ENCODE results near the gene COL4A2. TPM values are rescaled to one million over a fixed set of nuclear protein-coding genes. Genes with fewer than 3 reads are reported as not detected.
"Not testable (repeated sequence)": the region's sequence is repeated elsewhere in the genome, so short reads cannot be mapped to it uniquely, and the experiment has no call there.

Gene COL4A2
- total RNA-seq, 1 donor from 2014 or later, result 417 TPM

- DNase-seq (ENCODE audit: low spot score) (no peak), ATAC-seq (no peak)
- intact Hi-C loops (cut with DNase I), result no loop called here
These were observed 73.4 kb downstream of the COL4A2 start for GRCh38 chr13:110380359-110381028.

- ATAC-seq, result no peak
These were observed 73.9 kb downstream of the COL4A2 start for GRCh38 chr13:110381029-110381360.

GRCh38 chr13:110382229-110382628, 75.1 kb downstream of the COL4A2 start:
- no peak for ATAC-seq
- DNase-seq (ENCODE audit: low spot score), result no peak
- intact Hi-C loops (cut with DNase I), result loop anchor here (1.0 kb wide), 1 partner anchor 28 kb away; no protein-coding TSS in a partner anchor

More at GRCh38 chr13:110381029-110381360, 73.9 kb downstream of the COL4A2 start:
- DNase-seq (ENCODE audit: low spot score), result no peak
- intact Hi-C loops (cut with DNase I), result no loop called here

GRCh38 chr13:110382830-110383229, 75.7 kb downstream of the COL4A2 start:
- DNase-seq (ENCODE audit: low spot score) (no peak), ATAC-seq (no peak)
- intact Hi-C loops (cut with DNase I), result loop anchor here (1.0 kb wide), 1 partner anchor 27 kb away; no protein-coding TSS in a partner anchor

- ATAC-seq (peak; percentile 77), DNase-seq (ENCODE audit: low spot score) (no peak)
- intact Hi-C loops (cut with DNase I), result no loop called here
These were observed 80.5 kb downstream of the COL4A2 start for GRCh38 chr13:110387451-110388107.

- peak; percentile 36 for ATAC-seq
- intact Hi-C loops (cut with DNase I), result no loop called here
- no peak for DNase-seq (ENCODE audit: low spot score)
These were observed 81.2 kb downstream of the COL4A2 start for GRCh38 chr13:110388108-110388943.

GRCh38 chr13:110390567-110390966, 83.5 kb downstream of the COL4A2 start:
- no peak for ATAC-seq
- DNase-seq (ENCODE audit: low spot score), result no peak
- intact Hi-C loops (cut with DNase I), result no loop called here

- intact Hi-C loops (cut with DNase I), result no loop called here
- ATAC-seq (no peak), DNase-seq (ENCODE audit: low spot score) (no peak)
These were observed 84.2 kb downstream of the COL4A2 start for GRCh38 chr13:110391273-110391672.

GRCh38 chr13:110392510-110393240, 85.6 kb downstream of the COL4A2 start:
- intact Hi-C loops (cut with DNase I), result no loop called here
- DNase-seq (ENCODE audit: low spot score) (no peak), ATAC-seq (no peak)

- intact Hi-C loops (cut with DNase I), result no loop called here
- no peak for ATAC-seq
These were observed 86.7 kb downstream of the COL4A2 start for GRCh38 chr13:110393761-110394160.

GRCh38 chr13:110394371-110394841, 87.3 kb downstream of the COL4A2 start:
- intact Hi-C loops (cut with DNase I), result no loop called here
- DNase-seq (ENCODE audit: low spot score) (no peak), ATAC-seq (no peak)

More at GRCh38 chr13:110393761-110394160, 86.7 kb downstream of the COL4A2 start:
- no peak for DNase-seq (ENCODE audit: low spot score)

- DNase-seq (ENCODE audit: low spot score); ATAC-seq; intact Hi-C loops (cut with DNase I): not testable (repeated sequence)
These were observed 88.5 kb downstream of the COL4A2 start for GRCh38 chr13:110395616-110396015.

GRCh38 chr13:110396476-110396875, 89.4 kb downstream of the COL4A2 start:
- ATAC-seq, result no peak
- no peak for DNase-seq (ENCODE audit: low spot score)
- intact Hi-C loops (cut with DNase I), result no loop called here

GRCh38 chr13:110396913-110397381, 89.9 kb downstream of the COL4A2 start:
- ATAC-seq (peak; percentile 95), DNase-seq (ENCODE audit: low spot score) (peak; percentile 89)
- intact Hi-C loops (cut with DNase I), result no loop called here

- ATAC-seq (peak; percentile 83), DNase-seq (ENCODE audit: low spot score) (no peak)
- intact Hi-C loops (cut with DNase I), result no loop called here
These were observed 90.5 kb downstream of the COL4A2 start for GRCh38 chr13:110397436-110398115.

- intact Hi-C loops (cut with DNase I), result no loop called here
- DNase-seq (ENCODE audit: low spot score), result no peak
- no peak for ATAC-seq
These were observed 91.8 kb downstream of the COL4A2 start for GRCh38 chr13:110398564-110399507.

GRCh38 chr13:110399801-110400200, 92.7 kb downstream of the COL4A2 start:
- ATAC-seq (no peak), DNase-seq (ENCODE audit: low spot score) (no peak)
- intact Hi-C loops (cut with DNase I), result no loop called here

All from sciatic nerve (tissue), 2 donors.